CD14-positive monocyte (primary cell): ENCODE results near the gene MED27. TPM values are rescaled to one million over a fixed set of nuclear protein-coding genes. Genes with fewer than 3 reads are reported as not detected.

Experiments used
- DNase-seq, 3 donors: peaks; one replicate each; pipeline ENCODE4 v3.0.0-alpha.2; 2011 to 2022
- H2AFZ ChIP-seq: 2 replicates; pipeline ENCODE4 v1.6.0; 2012; ENCODE audit warnings: mild to moderate bottlenecking, low read depth, low read length, inconsistent platforms; ENCODE audit not compliant: insufficient read depth, poor library complexity, severe bottlenecking
- H3K27ac ChIP-seq, 2 donors: 1 replicate in 1 of 2; 2 replicates in 1 of 2; pipeline ENCODE4 v1.5.1; 2012 to 2013; ENCODE audit warnings: low read length in 2 of 2, control low read depth in 1 of 2, inconsistent platforms in 1 of 2, low read depth in 1 of 2, mild to moderate bottlenecking in 1 of 2
- H3K27me3 ChIP-seq, 2 donors: one replicate each; pipeline versions ENCODE4 v1.6.0 to v1.6.1; 2011 to 2013; ENCODE audit warnings: low read length in 2 of 2; ENCODE audit not compliant: control insufficient read depth in 2 of 2, insufficient read depth in 2 of 2
- H3K36me3 ChIP-seq, 2 donors: replicated peaks in 1 of 2; 1 replicate in 1 of 2; 2 replicates in 1 of 2; pipeline versions ENCODE4 v1.5.1 to v1.6.1; 2012 to 2013; ENCODE audit warnings: low read length in 2 of 2, control low read depth in 1 of 2, inconsistent platforms in 1 of 2, mild to moderate bottlenecking in 1 of 2; ENCODE audit not compliant: insufficient read depth in 2 of 2, control insufficient read depth in 1 of 2
- H3K4me1 ChIP-seq, 2 donors: 1 replicate in 1 of 2; 2 replicates in 1 of 2; pipeline versions ENCODE4 v1.5.1 to v1.6.1; 2012 to 2013; ENCODE audit warnings: low read length in 2 of 2, control low read depth in 1 of 2, inconsistent platforms in 1 of 2, mild to moderate bottlenecking in 1 of 2, moderate library complexity in 1 of 2; ENCODE audit not compliant: insufficient read depth in 2 of 2, control insufficient read depth in 1 of 2
- H3K4me2 ChIP-seq: replicated peaks from 2 replicates; pipeline ENCODE3; 2012; ENCODE audit warnings: low read length, moderate library complexity, mild to moderate bottlenecking; ENCODE audit not compliant: poor library complexity, severe bottlenecking; ENCODE audit errors: extremely low read depth
- H3K4me3 ChIP-seq, 3 experiments: fragments of 200-600 bp in 1 of 3; sonication (generic) in 1 of 3; replicated peaks in 1 of 3; 1 replicate in 2 of 3; 2 replicates in 1 of 3; pipeline ENCODE4 v1.5.1; 2011 to 2013; ENCODE audit warnings: low read length in 3 of 3, mild to moderate bottlenecking in 3 of 3, control low read depth in 2 of 3, low read depth in 2 of 3, inconsistent platforms in 1 of 3, moderate library complexity in 1 of 3
- H3K79me2 ChIP-seq: 2 replicates; pipeline ENCODE4 v1.6.0; 2012; ENCODE audit warnings: mild to moderate bottlenecking, control low read depth, inconsistent platforms, low read length, moderate library complexity; ENCODE audit not compliant: insufficient read depth
- H3K9ac ChIP-seq: 2 replicates; pipeline ENCODE4 v1.6.0; 2017; ENCODE audit warnings: low read length, mild to moderate bottlenecking; ENCODE audit not compliant: insufficient read depth, poor library complexity, severe bottlenecking
- H3K9me3 ChIP-seq, 2 donors: replicated peaks in 1 of 2; 1 replicate in 1 of 2; 2 replicates in 1 of 2; pipeline versions ENCODE4 v1.5.1 to v1.6.1; 2012 to 2013; ENCODE audit warnings: low read length in 2 of 2, control low read depth in 1 of 2; ENCODE audit not compliant: control insufficient read depth in 1 of 2, insufficient read depth in 1 of 2
- H4K20me1 ChIP-seq: 2 replicates; pipeline ENCODE4 v1.6.0; 2012; ENCODE audit warnings: mild to moderate bottlenecking, low read length, control low read depth, moderate library complexity; ENCODE audit not compliant: insufficient read depth
- H3K27ac Mint-ChIP-seq, 7 donors: one replicate each; pipeline ENCODE4 v1.8.0; 2020; ENCODE audit warnings: mild to moderate bottlenecking in 7 of 7, mixed read lengths in 7 of 7, moderate library complexity in 6 of 7, inconsistent platforms in 2 of 7
- H3K27me3 Mint-ChIP-seq, 3 donors: one replicate each; pipeline ENCODE4 v1.8.0; 2021 to 2022; ENCODE audit warnings: low read depth in 3 of 3, mild to moderate bottlenecking in 3 of 3, mixed read lengths in 3 of 3, moderate library complexity in 3 of 3, inconsistent platforms in 1 of 3
- H3K36me3 Mint-ChIP-seq, 2 donors: one replicate each; pipeline ENCODE4 v1.8.0; 2020; ENCODE audit warnings: mixed read lengths in 2 of 2, inconsistent platforms in 1 of 2, mild to moderate bottlenecking in 1 of 2
- H3K4me1 Mint-ChIP-seq: one replicate; pipeline ENCODE4 v1.8.0; 2020; ENCODE audit warnings: mild to moderate bottlenecking, mixed read lengths
- H3K4me3 Mint-ChIP-seq, 2 donors: one replicate each; pipeline ENCODE4 v1.8.0; 2020; ENCODE audit warnings: mild to moderate bottlenecking in 2 of 2, mixed read lengths in 2 of 2, moderate library complexity in 1 of 2
- H3K9me3 Mint-ChIP-seq, 7 donors: one replicate each; pipeline ENCODE4 v1.8.0; 2020 to 2022; ENCODE audit warnings: mixed read lengths in 7 of 7, mild to moderate bottlenecking in 6 of 7, moderate library complexity in 6 of 7, inconsistent platforms in 2 of 7
- CTCF ChIP-seq: fragments of 200-600 bp; IDR thresholded peaks from one replicate; pipeline ENCODE4 v1.8.0; 2022; ENCODE audit warnings: antibody characterized with exemption, mild to moderate bottlenecking
- WGBS: methylation state at CpG from one replicate; pipeline ENCODE4 v1.1.5; 2013; ENCODE audit warnings: missing lambda C conversion rate; ENCODE audit not compliant: insufficient coverage; 5-methylcytosine and 5-hydroxymethylcytosine counted together
- intact Hi-C, 2 donors: fragments of 100-400 bp; cut with micrococcal nuclease; formaldehyde crosslinking; loops; one replicate each; pipeline versions ENCODE4 v1.15.0 to v1.15.1; 2023
- polyA plus RNA-seq, 3 donors: library from polyadenylated mRNA; depleted of rRNA in 1 of 3; unstranded in 2 of 3; stranded (reverse) in 1 of 3; fragments of 300-500 nt in 2 of 3; fragments of >200 nt in 1 of 3; fragmentation: Illumina TruSeq in 2 of 3; gene quantifications; 1 replicate in 2 of 3; 2 replicates in 1 of 3; pipeline ENCODE4 v1.2.3, GENCODE V29; 2012 to 2021

MED27 gene
- polyA plus RNA-seq, 3 donors: 14.0 to 26.9 (median 25.8) TPM

DNA sequence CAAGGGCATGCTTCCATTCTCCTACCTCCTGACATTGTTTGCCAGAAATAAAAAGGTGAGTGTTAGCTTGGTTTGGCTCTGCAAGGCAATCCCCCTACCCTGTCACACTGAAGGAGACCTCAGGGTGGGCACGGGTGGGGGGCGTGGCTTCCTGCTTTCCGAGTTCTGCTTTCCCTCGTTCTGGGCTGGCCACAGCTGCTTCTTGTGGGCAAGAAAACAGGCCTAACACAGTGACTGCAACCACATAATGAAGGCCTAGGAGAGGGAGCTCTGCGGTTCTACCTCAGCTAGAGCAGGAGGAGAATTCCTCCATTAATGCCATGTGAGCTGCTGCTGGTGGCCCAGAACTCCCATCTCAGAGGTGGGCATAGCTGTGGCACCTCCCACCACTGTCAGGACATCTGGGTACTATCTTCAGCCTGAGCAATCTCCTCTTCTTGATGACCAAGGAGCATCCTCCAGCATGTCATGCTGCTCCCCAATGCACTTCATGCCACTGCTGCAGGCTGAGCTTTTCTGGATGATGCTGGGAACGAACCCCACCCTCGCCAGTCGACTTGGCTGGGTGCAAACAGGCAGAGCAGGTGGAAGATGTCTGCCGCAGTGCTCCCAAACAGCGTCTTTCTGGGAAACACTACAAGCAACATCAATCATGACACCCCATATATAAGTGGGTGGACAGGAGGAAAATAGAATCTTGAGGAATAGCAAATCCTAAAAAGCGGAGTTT, 200.3 kb downstream of the MED27 start:
- H2AFZ ChIP-seq: no peak overlapping the region
- no peak overlapping the region for H3K4me3 ChIP-seq
- no peak for DNase-seq
- no peaks in the 10 kb centered on the region for H4K20me1 ChIP-seq
- H3K4me1 Mint-ChIP-seq: peaks cover 13% of the 10 kb centered on the region
- H3K9me3 Mint-ChIP-seq: peaks cover 0 to under 1% (median 0%) of the 10 kb centered on the region in 7 donors
- H3K9ac ChIP-seq: no peak overlapping the region
- peaks cover 0 to 5% of the 10 kb centered on the region in 2 donors for H3K36me3 ChIP-seq
- no peak overlapping the region for H3K27ac ChIP-seq
- peaks cover 8 to 22% of the 10 kb centered on the region in 2 donors for H3K36me3 Mint-ChIP-seq
- TF ChIP-seq CTCF: no peak
- no peaks in the 10 kb centered on the region for H3K79me2 ChIP-seq
- no peak overlapping the region for H3K4me3 Mint-ChIP-seq
- 0% methylated on average over 5 of the region's 11 CpGs for WGBS
- H3K27me3 Mint-ChIP-seq: no peaks in the 10 kb centered on the region
- peaks cover 4 to 8% of the 10 kb centered on the region in 2 donors for H3K4me1 ChIP-seq
- H3K27me3 ChIP-seq: no peaks in the 10 kb centered on the region
- intact Hi-C loops: no loop called here
- H3K27ac Mint-ChIP-seq: no peak overlapping the region
- no peak overlapping the region for H3K4me2 ChIP-seq
- H3K9me3 ChIP-seq: no peaks in the 10 kb centered on the region

- Histone ChIP-seq H3K27me3 (no peaks in the 10 kb centered on the region), H3K4me1 (peaks cover 4 to 6% of the 10 kb centered on the region in 2 donors), H2AFZ (no peak overlapping the region), H3K9me3 (no peaks in the 10 kb centered on the region), H3K4me2 (no peak overlapping the region), H3K36me3 (peaks cover 0 to 5% of the 10 kb centered on the region in 2 donors), H3K79me2 (no peaks in the 10 kb centered on the region), H3K9ac (no peak overlapping the region), H3K27ac (no peak overlapping the region), H3K4me3 (no peak overlapping the region), H4K20me1 (no peaks in the 10 kb centered on the region)
- no peak for DNase-seq
- H3K9me3 Mint-ChIP-seq: peaks cover 0 to 2% (median 0%) of the 10 kb centered on the region in 7 donors
- H3K4me1 Mint-ChIP-seq: peaks cover 8% of the 10 kb centered on the region
- TF ChIP-seq CTCF: no peak
- WGBS: 100% methylated on average over 16 of the region's 16 CpGs
- intact Hi-C loops: no loop called here
- H3K27ac Mint-ChIP-seq: peak overlapping the region in 1 of 7 donors; percentile 26
- peaks cover 0 to 15% of the 10 kb centered on the region in 2 donors for H3K36me3 Mint-ChIP-seq
- peaks cover 0 to 2% (median 0%) of the 10 kb centered on the region in 3 donors for H3K27me3 Mint-ChIP-seq
- no peak overlapping the region for H3K4me3 Mint-ChIP-seq
Measured at GRCh38 chr9:131876486-131876885, 203.2 kb downstream of the MED27 start.
